OCI-LY1 (cell line): Measurements from ENCODE around the gene GFER.

Experiments
- EZH2 ChIP-seq: fragments of 200-600 bp; sonication (generic), shearing (Covaris generic); IDR thresholded peaks from 2 replicates; pipeline ENCODE4 v1.8.0; 2017; ENCODE audit warnings: borderline replicate concordance, mixed run types, mild to moderate bottlenecking, antibody characterized with exemption, low read length, moderate library complexity, mixed read lengths
- TF ChIP-seq, protein P1 (sequence below): fragments of 200-600 bp; sonication (generic), shearing (Covaris generic); IDR thresholded peaks from 2 replicates; pipeline ENCODE4 v1.5.1; 2017; ENCODE audit warnings: mild to moderate bottlenecking, antibody characterized with exemption, low read length, moderate library complexity, mixed read lengths

- TF ChIP-seq, protein P1, sequence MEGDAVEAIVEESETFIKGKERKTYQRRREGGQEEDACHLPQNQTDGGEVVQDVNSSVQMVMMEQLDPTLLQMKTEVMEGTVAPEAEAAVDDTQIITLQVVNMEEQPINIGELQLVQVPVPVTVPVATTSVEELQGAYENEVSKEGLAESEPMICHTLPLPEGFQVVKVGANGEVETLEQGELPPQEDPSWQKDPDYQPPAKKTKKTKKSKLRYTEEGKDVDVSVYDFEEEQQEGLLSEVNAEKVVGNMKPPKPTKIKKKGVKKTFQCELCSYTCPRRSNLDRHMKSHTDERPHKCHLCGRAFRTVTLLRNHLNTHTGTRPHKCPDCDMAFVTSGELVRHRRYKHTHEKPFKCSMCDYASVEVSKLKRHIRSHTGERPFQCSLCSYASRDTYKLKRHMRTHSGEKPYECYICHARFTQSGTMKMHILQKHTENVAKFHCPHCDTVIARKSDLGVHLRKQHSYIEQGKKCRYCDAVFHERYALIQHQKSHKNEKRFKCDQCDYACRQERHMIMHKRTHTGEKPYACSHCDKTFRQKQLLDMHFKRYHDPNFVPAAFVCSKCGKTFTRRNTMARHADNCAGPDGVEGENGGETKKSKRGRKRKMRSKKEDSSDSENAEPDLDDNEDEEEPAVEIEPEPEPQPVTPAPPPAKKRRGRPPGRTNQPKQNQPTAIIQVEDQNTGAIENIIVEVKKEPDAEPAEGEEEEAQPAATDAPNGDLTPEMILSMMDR = no peak
- no peak for TF ChIP-seq EZH2
Observed at GRCh38 chr16:2032285-2033056, 48.5 kb downstream of the GFER start.
